Neural crest cell (in vitro differentiated cells): Measurements from ENCODE around the gene LRRC56. TPM values are rescaled to one million over a fixed set of nuclear protein-coding genes. Genes with fewer than 3 reads are reported as not detected.

Source experiments
- DNase-seq: peaks from one replicate; pipeline ENCODE4 v3.0.0; 2021; ENCODE audit warnings: low read depth, mixed read lengths, low spot score
- H3K27ac Mint-ChIP-seq: one replicate; pipeline ENCODE4 v1.8.0; 2021; ENCODE audit warnings: mild to moderate bottlenecking, mixed read lengths; ENCODE audit not compliant: unreplicated experiment
- H3K27me3 Mint-ChIP-seq: 2 replicates; pipeline ENCODE4 v1.8.0; 2021; ENCODE audit warnings: low read depth, mild to moderate bottlenecking, mixed read lengths
- H3K36me3 Mint-ChIP-seq: 2 replicates; pipeline ENCODE4 v1.8.0; 2021; ENCODE audit warnings: low read depth, mild to moderate bottlenecking, mixed read lengths
- H3K4me1 Mint-ChIP-seq: 2 replicates; pipeline ENCODE4 v1.8.0; 2021; ENCODE audit warnings: mixed read lengths
- H3K4me3 Mint-ChIP-seq: one replicate; pipeline ENCODE4 v1.8.0; 2021; ENCODE audit warnings: mild to moderate bottlenecking, mixed read lengths
- H3K9me3 Mint-ChIP-seq: 2 replicates; pipeline ENCODE4 v1.8.0; 2021; ENCODE audit warnings: mixed read lengths
- CTCF ChIP-seq: fragments of 200-600 bp; sonication (generic); conservative IDR thresholded peaks from 2 replicates; pipeline ENCODE4 v1.5.0; 2021; ENCODE audit warnings: antibody characterized with exemption, mild to moderate bottlenecking
- total RNA-seq: library from RNA; stranded (reverse); gene quantifications from 2 replicates; pipeline ENCODE4 v1.2.1, GENCODE V29; 2021

Gene LRRC56
- total RNA-seq, 1 donor from 2014 or later = 2.1 TPM

DNA sequence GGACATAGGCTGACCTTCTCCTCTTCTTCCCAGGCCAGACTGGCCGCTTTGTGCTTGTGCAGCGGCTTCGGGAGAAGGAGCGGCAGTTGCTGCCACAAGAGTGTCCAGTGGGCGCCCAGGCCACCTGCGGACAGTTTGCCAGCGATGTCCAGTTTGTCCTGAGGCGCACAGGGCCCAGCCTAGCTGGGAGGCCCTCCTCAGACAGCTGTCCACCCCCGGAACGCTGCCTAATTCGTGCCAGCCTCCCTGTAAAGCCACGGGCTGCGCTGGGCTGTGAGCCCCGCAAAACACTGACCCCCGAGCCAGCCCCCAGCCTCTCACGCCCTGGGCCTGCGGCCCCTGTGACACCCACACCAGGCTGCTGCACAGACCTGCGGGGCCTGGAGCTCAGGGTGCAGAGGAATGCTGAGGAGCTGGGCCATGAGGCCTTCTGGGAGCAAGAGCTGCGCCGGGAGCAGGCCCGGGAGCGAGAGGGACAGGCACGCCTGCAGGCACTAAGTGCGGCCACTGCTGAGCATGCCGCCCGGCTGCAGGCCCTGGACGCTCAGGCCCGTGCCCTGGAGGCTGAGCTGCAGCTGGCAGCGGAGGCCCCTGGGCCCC, 24.8 kb downstream of the LRRC56 start:
- DNase-seq = no peak
- Mint-ChIP-seq H3K27ac (no peak overlapping the region), H3K36me3 (no peaks in the 10 kb centered on the region), H3K4me1 (peaks cover 5% of the 10 kb centered on the region), H3K4me3 (peak overlapping the region; percentile 88), H3K9me3 (no peaks in the 10 kb centered on the region), H3K27me3 (peaks cover 32% of the 10 kb centered on the region)
- no peak for TF ChIP-seq CTCF

DNA sequence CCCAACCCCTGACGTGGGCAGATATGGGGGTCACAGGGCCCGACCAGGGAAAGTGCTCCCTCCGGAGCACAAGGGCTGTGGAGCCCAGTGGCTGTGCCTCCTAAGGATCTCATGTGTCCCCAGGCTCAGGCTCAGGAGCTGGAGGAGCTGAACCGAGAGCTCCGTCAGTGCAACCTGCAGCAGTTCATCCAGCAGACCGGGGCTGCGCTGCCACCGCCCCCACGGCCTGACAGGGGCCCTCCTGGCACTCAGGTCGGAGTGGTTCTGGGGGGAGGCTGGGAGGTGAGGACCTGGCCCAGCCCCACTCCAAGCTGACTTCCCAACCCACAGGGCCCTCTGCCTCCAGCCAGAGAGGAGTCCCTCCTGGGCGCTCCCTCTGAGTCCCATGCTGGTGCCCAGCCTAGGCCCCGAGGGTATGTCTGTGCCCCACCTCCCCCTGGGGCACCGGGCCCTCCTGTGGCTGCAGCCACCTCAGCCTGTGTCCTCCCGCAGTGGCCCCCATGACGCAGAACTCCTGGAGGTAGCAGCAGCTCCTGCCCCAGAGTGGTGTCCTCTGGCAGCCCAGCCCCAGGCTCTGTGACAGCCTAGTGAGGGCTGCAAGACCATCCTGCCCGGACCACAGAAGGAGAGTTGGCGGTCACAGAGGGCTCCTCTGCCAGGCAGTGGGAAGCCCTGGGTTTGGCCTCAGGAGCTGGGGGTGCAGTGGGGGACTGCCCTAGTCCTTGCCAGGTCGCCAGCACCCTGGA, 25.9 kb downstream of the LRRC56 start:
- no peak overlapping the region for H3K27ac Mint-ChIP-seq
- no peak for TF ChIP-seq CTCF
- H3K9me3 Mint-ChIP-seq = no peaks in the 10 kb centered on the region
- H3K36me3 Mint-ChIP-seq = no peaks in the 10 kb centered on the region
- H3K27me3 Mint-ChIP-seq = peaks cover 21% of the 10 kb centered on the region
- H3K4me1 Mint-ChIP-seq = peaks cover 5% of the 10 kb centered on the region
- DNase-seq = no peak
- H3K4me3 Mint-ChIP-seq = peak overlapping the region; percentile 67

GRCh38 chr11:563812-564578, 26.7 kb downstream of the LRRC56 start:
- no peak overlapping the region for H3K27ac Mint-ChIP-seq
- no peaks in the 10 kb centered on the region for H3K9me3 Mint-ChIP-seq
- H3K36me3 Mint-ChIP-seq = no peaks in the 10 kb centered on the region
- H3K4me1 Mint-ChIP-seq = peaks cover 5% of the 10 kb centered on the region
- peaks cover 14% of the 10 kb centered on the region for H3K27me3 Mint-ChIP-seq
- H3K4me3 Mint-ChIP-seq = peak overlapping the region; percentile 67
- no peak for TF ChIP-seq CTCF
- DNase-seq = no peak

GRCh38 chr11:565921-566509, 28.7 kb downstream of the LRRC56 start:
- peak overlapping the region; percentile 61 for H3K4me3 Mint-ChIP-seq
- TF ChIP-seq CTCF = no peak
- no peak overlapping the region for H3K27ac Mint-ChIP-seq
- no peak for DNase-seq
- H3K36me3 Mint-ChIP-seq = no peaks in the 10 kb centered on the region
- peaks cover 4% of the 10 kb centered on the region for H3K4me1 Mint-ChIP-seq
- H3K9me3 Mint-ChIP-seq = no peaks in the 10 kb centered on the region
- peaks cover 12% of the 10 kb centered on the region for H3K27me3 Mint-ChIP-seq

- Mint-ChIP-seq H3K4me1 (peaks cover 4% of the 10 kb centered on the region), H3K9me3 (no peaks in the 10 kb centered on the region), H3K27ac (no peak overlapping the region), H3K36me3 (no peaks in the 10 kb centered on the region), H3K27me3 (peaks cover 7% of the 10 kb centered on the region), H3K4me3 (peak overlapping the region; percentile 88)
- TF ChIP-seq CTCF = no peak
- no peak for DNase-seq
Measured at GRCh38 chr11:567011-567628, 29.8 kb downstream of the LRRC56 start.
